H9 (cell line): ENCODE data around the gene INTS7. TPM values are rescaled to one million over a fixed set of nuclear protein-coding genes. Genes with fewer than 3 reads are reported as not detected.

Source experiments
- DNase-seq: peaks from one replicate; pipeline ENCODE4 v3.0.0-alpha.2; 2017
- H2AFZ ChIP-seq: one replicate; pipeline ENCODE4 v1.6.1; 2013; ENCODE audit warnings: mild to moderate bottlenecking, low read length, control low read depth, moderate library complexity
- H2AK5ac ChIP-seq: 2 replicates; pipeline ENCODE4 v1.6.1; 2013; ENCODE audit warnings: low read length, control low read depth, mixed read lengths; ENCODE audit not compliant: insufficient read length
- H2BK120ac ChIP-seq: one replicate; pipeline ENCODE4 v1.6.1; 2013; ENCODE audit warnings: low read depth, mild to moderate bottlenecking, low read length, control low read depth, inconsistent platforms; ENCODE audit not compliant: poor library complexity, severe bottlenecking
- H2BK12ac ChIP-seq: 2 replicates; pipeline ENCODE4 v1.6.1; 2013; ENCODE audit warnings: low read length, control low read depth, mixed read lengths, low read depth; ENCODE audit not compliant: insufficient read length
- H2BK15ac ChIP-seq: 2 replicates; pipeline ENCODE4 v1.6.1; 2013; ENCODE audit warnings: low read depth, low read length, control low read depth
- H2BK20ac ChIP-seq: one replicate; pipeline ENCODE4 v1.6.1; 2013; ENCODE audit warnings: low read depth, mild to moderate bottlenecking, low read length, control low read depth, inconsistent platforms; ENCODE audit not compliant: poor library complexity, severe bottlenecking
- H2BK5ac ChIP-seq: 2 replicates; pipeline ENCODE4 v1.6.1; 2013; ENCODE audit warnings: low read length, control low read depth, mixed read lengths; ENCODE audit not compliant: insufficient read length
- H3K14ac ChIP-seq: 2 replicates; pipeline ENCODE4 v1.6.1; 2013; ENCODE audit warnings: low read length, control low read depth; ENCODE audit not compliant: insufficient read depth
- H3K18ac ChIP-seq: 2 replicates; pipeline ENCODE4 v1.6.1; 2013; ENCODE audit warnings: low read depth, mild to moderate bottlenecking, mixed read lengths, low read length, control low read depth; ENCODE audit not compliant: insufficient read length
- H3K23ac ChIP-seq: 2 replicates; pipeline ENCODE4 v1.6.1; 2013; ENCODE audit warnings: low read length, control low read depth, mixed read lengths, low read depth; ENCODE audit not compliant: insufficient read length
- H3K23me2 ChIP-seq: 2 replicates; pipeline ENCODE4 v1.6.1; 2013; ENCODE audit warnings: low read depth, mild to moderate bottlenecking, mixed read lengths, low read length, control low read depth; ENCODE audit not compliant: insufficient read length, poor library complexity, severe bottlenecking
- H3K27ac ChIP-seq: 2 replicates; pipeline ENCODE4 v1.5.1; 2013; ENCODE audit warnings: low read length, control low read depth, mixed read lengths, low read depth; ENCODE audit not compliant: insufficient read length
- H3K27me3 ChIP-seq: 2 replicates; pipeline ENCODE4 v1.6.1; 2013; ENCODE audit warnings: low read length, control low read depth, inconsistent platforms; ENCODE audit not compliant: insufficient read depth
- H3K4ac ChIP-seq: 2 replicates; pipeline ENCODE4 v1.6.1; 2013; ENCODE audit warnings: low read depth, mild to moderate bottlenecking, control low read depth, inconsistent platforms, low read length, moderate library complexity
- H3K4me1 ChIP-seq: 2 replicates; pipeline ENCODE4 v1.6.1; 2013; ENCODE audit warnings: low read length, control low read depth, inconsistent platforms; ENCODE audit not compliant: insufficient read depth
- H3K4me2 ChIP-seq: 2 replicates; pipeline ENCODE4 v1.6.1; 2013; ENCODE audit warnings: low read length, control low read depth, mixed read lengths; ENCODE audit not compliant: insufficient read length, insufficient read depth
- H3K56ac ChIP-seq: 2 replicates; pipeline ENCODE4 v1.6.1; 2013; ENCODE audit warnings: low read depth, mild to moderate bottlenecking, mixed read lengths, low read length, control low read depth; ENCODE audit not compliant: insufficient read length
- H3K79me1 ChIP-seq: 2 replicates; pipeline ENCODE4 v1.6.1; 2013; ENCODE audit warnings: low read depth, mild to moderate bottlenecking, moderate library complexity, low read length, control low read depth, inconsistent platforms; ENCODE audit not compliant: insufficient read depth, poor library complexity, severe bottlenecking
- H3K79me2 ChIP-seq: 2 replicates; pipeline ENCODE4 v1.6.1; 2013; ENCODE audit warnings: low read length, control low read depth, inconsistent platforms; ENCODE audit not compliant: insufficient read depth
- H3K9ac ChIP-seq: 2 replicates; pipeline ENCODE4 v1.6.1; 2013; ENCODE audit warnings: low read length, control low read depth, mixed read lengths; ENCODE audit not compliant: insufficient read length; ENCODE audit errors: extremely low read depth
- H3K9me3 ChIP-seq: one replicate; pipeline ENCODE4 v1.6.1; 2013; ENCODE audit warnings: low read depth, low read length, inconsistent platforms; ENCODE audit not compliant: control insufficient read depth
- H3T11ph ChIP-seq: one replicate; pipeline ENCODE4 v1.6.1; 2013; ENCODE audit warnings: mild to moderate bottlenecking, low read length, control low read depth, inconsistent platforms
- H4K20me1 ChIP-seq: one replicate; pipeline ENCODE4 v1.6.1; 2013; ENCODE audit not compliant: control insufficient read depth, insufficient read length, insufficient read depth
- H4K5ac ChIP-seq: 2 replicates; pipeline ENCODE4 v1.6.1; 2013; ENCODE audit warnings: low read depth, mild to moderate bottlenecking, mixed read lengths, low read length, control low read depth; ENCODE audit not compliant: insufficient read length
- H4K8ac ChIP-seq: replicated peaks from 2 replicates; pipeline ENCODE4 v1.6.1; 2013; ENCODE audit warnings: low read length, control low read depth, mixed read lengths, low read depth; ENCODE audit not compliant: insufficient read length
- H4K91ac ChIP-seq: 2 replicates; pipeline ENCODE4 v1.6.1; 2013; ENCODE audit warnings: low read depth, mild to moderate bottlenecking, moderate library complexity, mixed read lengths, low read length, control low read depth; ENCODE audit not compliant: insufficient read length
- H3K27ac Mint-ChIP-seq, 3 experiments: 2 replicates in 2 of 3; 3 replicates in 1 of 3; pipeline ENCODE4 v1.8.0; 2020 to 2021; ENCODE audit warnings: mixed read lengths in 3 of 3, mild to moderate bottlenecking in 1 of 3, moderate library complexity in 1 of 3
- H3K27me3 Mint-ChIP-seq: 2 replicates; pipeline ENCODE4 v1.8.0; 2021; ENCODE audit warnings: low read depth, mild to moderate bottlenecking, moderate library complexity, mixed read lengths
- H3K36me3 Mint-ChIP-seq, 3 experiments: 2 replicates in 2 of 3; 3 replicates in 1 of 3; pipeline ENCODE4 v1.8.0; 2020 to 2021; ENCODE audit warnings: low read depth in 3 of 3, mixed read lengths in 3 of 3; ENCODE audit not compliant: insufficient read depth in 1 of 3
- H3K4me1 Mint-ChIP-seq, 2 experiments: 2 replicates each; pipeline ENCODE4 v1.8.0; 2020; ENCODE audit warnings: mixed read lengths in 2 of 2
- H3K4me3 Mint-ChIP-seq, 2 experiments: 2 replicates in 1 of 2; 3 replicates in 1 of 2; pipeline ENCODE4 v1.8.0; 2020 to 2021; ENCODE audit warnings: mild to moderate bottlenecking in 2 of 2, mixed read lengths in 2 of 2, moderate library complexity in 1 of 2
- H3K9me3 Mint-ChIP-seq, 2 experiments: 2 replicates in 1 of 2; 3 replicates in 1 of 2; pipeline ENCODE4 v1.8.0; 2020; ENCODE audit warnings: mild to moderate bottlenecking in 2 of 2, mixed read lengths in 2 of 2, moderate library complexity in 1 of 2
- WGBS: extraction: QIAGEN DNeasy Blood & Tissue Kit; methylation state at CpG from one replicate; pipeline ENCODE4 v1.1.7; 2013; ENCODE audit warnings: missing lambda C conversion rate, low lambda C conversion rate, mixed read lengths; ENCODE audit not compliant: insufficient read length; ENCODE audit errors: extremely low coverage; 5-methylcytosine and 5-hydroxymethylcytosine counted together
- total RNA-seq: library from RNA; stranded (reverse); gene quantifications from 2 replicates; pipeline ENCODE4 v1.2.1, GENCODE V29; 2021
- TF ChIP-seq, protein P1 (sequence below): fragments of 200-600 bp; sonication (generic); conservative IDR thresholded peaks from 3 replicates; pipeline ENCODE4 v1.8.0; 2021; ENCODE audit warnings: antibody characterized with exemption, mild to moderate bottlenecking

The INTS7 gene
- total RNA-seq, 1 experiment from 2014 or later = 32.3 TPM

DNA sequence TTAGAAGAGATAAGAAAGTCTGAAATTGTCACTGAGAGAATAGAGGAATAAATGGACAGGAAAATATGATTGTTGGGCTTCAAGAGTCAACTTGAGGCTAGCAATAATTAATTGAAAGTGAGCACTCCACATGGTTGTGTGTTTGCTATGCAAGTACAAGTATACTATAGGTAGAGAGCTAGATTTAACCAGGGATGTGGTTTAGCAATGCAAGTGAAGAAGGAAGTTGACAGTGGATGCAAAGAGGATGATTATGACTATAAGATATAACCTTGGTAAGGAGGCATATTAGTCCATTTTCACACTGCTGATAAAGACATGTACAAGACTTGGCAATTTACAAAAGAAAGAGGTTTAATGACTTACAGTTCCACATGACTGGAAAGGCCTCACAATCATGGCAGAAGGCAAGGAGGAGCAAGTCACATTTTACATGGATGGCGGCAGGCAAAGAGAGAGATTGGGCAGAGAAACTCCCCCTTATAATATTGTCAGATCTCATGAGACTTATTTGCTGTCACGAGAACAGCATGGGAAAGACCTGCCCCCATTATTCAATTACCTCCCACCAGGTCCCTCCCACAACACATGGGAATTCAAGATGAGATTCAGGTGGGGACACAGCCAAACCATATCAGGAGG is 47.5 kb upstream of the INTS7 start:
- Histone ChIP-seq H3K79me2 (no peaks in the 10 kb centered on the region), H3K27me3 (no peaks in the 10 kb centered on the region), H2BK12ac (no peak overlapping the region), H3K14ac (no peak overlapping the region), H3K23me2 (no peaks in the 10 kb centered on the region), H4K5ac (no peak overlapping the region), H3K4ac (no peak overlapping the region), H2BK120ac (no peak overlapping the region), H3K4me2 (no peak overlapping the region), H3K4me1 (no peaks in the 10 kb centered on the region), H2AK5ac (no peak overlapping the region), H2BK5ac (no peak overlapping the region), H4K20me1 (peaks cover 2% of the 10 kb centered on the region), H3T11ph (no peak overlapping the region), H3K23ac (no peak overlapping the region), H4K8ac (no peak overlapping the region), H3K9me3 (no peaks in the 10 kb centered on the region), H3K27ac (no peak overlapping the region), H2AFZ (no peak overlapping the region), H3K56ac (no peak overlapping the region), H3K79me1 (no peaks in the 10 kb centered on the region), H4K91ac (no peak overlapping the region), H2BK15ac (no peak overlapping the region), H3K9ac (no peak overlapping the region), H3K18ac (no peak overlapping the region), H2BK20ac (no peak overlapping the region)
- peaks cover 21 to 48% (median 28%) of the 10 kb centered on the region in 3 experiments; a peak in 6 of 7 replicates for H3K36me3 Mint-ChIP-seq
- WGBS = no CpG with 5 or more reads among the region's 2 CpGs
- H3K27ac Mint-ChIP-seq = no peak overlapping the region
- H3K4me3 Mint-ChIP-seq = no peak overlapping the region
- no peaks in the 10 kb centered on the region for H3K4me1 Mint-ChIP-seq
- no peaks in the 10 kb centered on the region for H3K9me3 Mint-ChIP-seq
- no peaks in the 10 kb centered on the region for H3K27me3 Mint-ChIP-seq
- TF ChIP-seq, protein P1, sequence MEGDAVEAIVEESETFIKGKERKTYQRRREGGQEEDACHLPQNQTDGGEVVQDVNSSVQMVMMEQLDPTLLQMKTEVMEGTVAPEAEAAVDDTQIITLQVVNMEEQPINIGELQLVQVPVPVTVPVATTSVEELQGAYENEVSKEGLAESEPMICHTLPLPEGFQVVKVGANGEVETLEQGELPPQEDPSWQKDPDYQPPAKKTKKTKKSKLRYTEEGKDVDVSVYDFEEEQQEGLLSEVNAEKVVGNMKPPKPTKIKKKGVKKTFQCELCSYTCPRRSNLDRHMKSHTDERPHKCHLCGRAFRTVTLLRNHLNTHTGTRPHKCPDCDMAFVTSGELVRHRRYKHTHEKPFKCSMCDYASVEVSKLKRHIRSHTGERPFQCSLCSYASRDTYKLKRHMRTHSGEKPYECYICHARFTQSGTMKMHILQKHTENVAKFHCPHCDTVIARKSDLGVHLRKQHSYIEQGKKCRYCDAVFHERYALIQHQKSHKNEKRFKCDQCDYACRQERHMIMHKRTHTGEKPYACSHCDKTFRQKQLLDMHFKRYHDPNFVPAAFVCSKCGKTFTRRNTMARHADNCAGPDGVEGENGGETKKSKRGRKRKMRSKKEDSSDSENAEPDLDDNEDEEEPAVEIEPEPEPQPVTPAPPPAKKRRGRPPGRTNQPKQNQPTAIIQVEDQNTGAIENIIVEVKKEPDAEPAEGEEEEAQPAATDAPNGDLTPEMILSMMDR = no peak
- no peak for DNase-seq
